Neural crest cell (in vitro differentiated cells): ENCODE data around the gene SAMD14. TPM values are rescaled to one million over a fixed set of nuclear protein-coding genes. Genes with fewer than 3 reads are reported as not detected.

Experiments used
- DNase-seq: peaks from one replicate; pipeline ENCODE4 v3.0.0; 2021; ENCODE audit warnings: low read depth, mixed read lengths, low spot score
- H3K27ac Mint-ChIP-seq: one replicate; pipeline ENCODE4 v1.8.0; 2021; ENCODE audit warnings: mild to moderate bottlenecking, mixed read lengths; ENCODE audit not compliant: unreplicated experiment
- H3K27me3 Mint-ChIP-seq: 2 replicates; pipeline ENCODE4 v1.8.0; 2021; ENCODE audit warnings: low read depth, mild to moderate bottlenecking, mixed read lengths
- H3K36me3 Mint-ChIP-seq: 2 replicates; pipeline ENCODE4 v1.8.0; 2021; ENCODE audit warnings: low read depth, mild to moderate bottlenecking, mixed read lengths
- H3K4me1 Mint-ChIP-seq: 2 replicates; pipeline ENCODE4 v1.8.0; 2021; ENCODE audit warnings: mixed read lengths
- H3K4me3 Mint-ChIP-seq: one replicate; pipeline ENCODE4 v1.8.0; 2021; ENCODE audit warnings: mild to moderate bottlenecking, mixed read lengths
- H3K9me3 Mint-ChIP-seq: 2 replicates; pipeline ENCODE4 v1.8.0; 2021; ENCODE audit warnings: mixed read lengths
- total RNA-seq: library from RNA; stranded (reverse); gene quantifications from 2 replicates; pipeline ENCODE4 v1.2.1, GENCODE V29; 2021
- TF ChIP-seq, protein P1 (sequence below): fragments of 200-600 bp; sonication (generic); conservative IDR thresholded peaks from 2 replicates; pipeline ENCODE4 v1.5.0; 2021; ENCODE audit warnings: antibody characterized with exemption, mild to moderate bottlenecking

The SAMD14 gene
- total RNA-seq, 1 donor from 2014 or later, result 28.7 TPM

DNA sequence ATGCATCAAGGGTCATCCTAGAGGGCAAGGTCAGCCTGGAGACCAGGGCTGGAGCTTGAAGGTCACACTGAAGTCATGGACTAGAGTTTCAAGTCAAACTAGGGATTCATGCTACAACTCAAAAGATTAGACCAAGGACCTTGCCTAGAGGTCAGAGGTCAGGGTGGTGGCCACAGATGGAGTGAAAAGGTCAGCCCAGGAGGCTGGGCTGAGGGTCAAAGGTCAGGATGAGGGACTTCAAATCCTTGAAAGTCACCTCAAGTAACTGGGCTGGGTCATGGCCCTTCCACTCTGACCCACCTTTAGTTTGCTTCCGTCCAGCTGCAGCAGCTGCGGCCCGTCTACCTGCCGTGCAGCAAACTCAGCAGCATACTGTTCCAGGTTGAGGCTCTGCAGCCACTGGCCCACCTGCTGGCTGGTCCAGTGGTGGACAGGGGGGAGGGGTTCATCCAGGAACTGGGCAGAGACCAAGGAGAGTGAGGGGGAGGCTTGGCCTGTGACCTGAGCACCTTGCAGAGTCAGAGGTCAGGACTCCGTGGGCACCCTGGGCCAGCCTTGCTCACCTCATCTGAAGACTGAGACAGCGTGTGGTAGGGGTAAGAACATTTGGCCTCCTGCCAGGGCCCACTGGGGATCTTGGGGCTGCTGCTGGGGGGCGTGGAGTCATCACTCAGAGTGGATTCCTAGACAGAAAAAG is 16.2 kb downstream of the SAMD14 start:
- H3K27me3 Mint-ChIP-seq, result peaks cover 12% of the 10 kb centered on the region
- DNase-seq, result no peak
- H3K27ac Mint-ChIP-seq, result no peak overlapping the region
- H3K4me3 Mint-ChIP-seq, result no peak overlapping the region
- peaks cover 33% of the 10 kb centered on the region for H3K4me1 Mint-ChIP-seq
- no peaks in the 10 kb centered on the region for H3K9me3 Mint-ChIP-seq
- TF ChIP-seq, protein P1, sequence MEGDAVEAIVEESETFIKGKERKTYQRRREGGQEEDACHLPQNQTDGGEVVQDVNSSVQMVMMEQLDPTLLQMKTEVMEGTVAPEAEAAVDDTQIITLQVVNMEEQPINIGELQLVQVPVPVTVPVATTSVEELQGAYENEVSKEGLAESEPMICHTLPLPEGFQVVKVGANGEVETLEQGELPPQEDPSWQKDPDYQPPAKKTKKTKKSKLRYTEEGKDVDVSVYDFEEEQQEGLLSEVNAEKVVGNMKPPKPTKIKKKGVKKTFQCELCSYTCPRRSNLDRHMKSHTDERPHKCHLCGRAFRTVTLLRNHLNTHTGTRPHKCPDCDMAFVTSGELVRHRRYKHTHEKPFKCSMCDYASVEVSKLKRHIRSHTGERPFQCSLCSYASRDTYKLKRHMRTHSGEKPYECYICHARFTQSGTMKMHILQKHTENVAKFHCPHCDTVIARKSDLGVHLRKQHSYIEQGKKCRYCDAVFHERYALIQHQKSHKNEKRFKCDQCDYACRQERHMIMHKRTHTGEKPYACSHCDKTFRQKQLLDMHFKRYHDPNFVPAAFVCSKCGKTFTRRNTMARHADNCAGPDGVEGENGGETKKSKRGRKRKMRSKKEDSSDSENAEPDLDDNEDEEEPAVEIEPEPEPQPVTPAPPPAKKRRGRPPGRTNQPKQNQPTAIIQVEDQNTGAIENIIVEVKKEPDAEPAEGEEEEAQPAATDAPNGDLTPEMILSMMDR, result no peak
- H3K36me3 Mint-ChIP-seq, result no peaks in the 10 kb centered on the region

DNA sequence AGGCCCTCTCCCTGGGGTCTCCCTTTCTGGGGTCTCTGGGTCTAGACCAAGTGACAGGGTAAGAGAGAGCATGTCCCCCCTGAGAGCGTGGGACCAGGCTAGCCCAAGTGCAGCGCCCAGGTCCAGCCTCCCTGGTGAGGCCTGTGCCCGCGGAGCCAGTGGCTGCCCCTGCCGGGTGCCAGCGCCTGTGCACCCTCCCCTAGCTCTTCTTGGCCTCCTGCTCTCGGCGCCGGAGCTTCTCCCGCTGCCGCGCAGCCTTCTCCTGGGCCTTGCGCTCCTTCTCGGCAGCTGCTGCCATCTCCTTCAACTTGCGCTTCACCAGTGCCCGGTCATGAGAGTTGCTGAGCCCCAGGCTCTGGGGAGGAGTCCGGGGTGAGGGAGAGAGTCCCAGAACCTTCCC is 17.3 kb downstream of the SAMD14 start:
- Mint-ChIP-seq H3K9me3 (no peaks in the 10 kb centered on the region), H3K27ac (no peak overlapping the region), H3K36me3 (no peaks in the 10 kb centered on the region), H3K4me1 (peaks cover 33% of the 10 kb centered on the region), H3K27me3 (peaks cover 7% of the 10 kb centered on the region), H3K4me3 (no peak overlapping the region)
- DNase-seq, result no peak
- TF ChIP-seq, protein P1, result no peak

DNA sequence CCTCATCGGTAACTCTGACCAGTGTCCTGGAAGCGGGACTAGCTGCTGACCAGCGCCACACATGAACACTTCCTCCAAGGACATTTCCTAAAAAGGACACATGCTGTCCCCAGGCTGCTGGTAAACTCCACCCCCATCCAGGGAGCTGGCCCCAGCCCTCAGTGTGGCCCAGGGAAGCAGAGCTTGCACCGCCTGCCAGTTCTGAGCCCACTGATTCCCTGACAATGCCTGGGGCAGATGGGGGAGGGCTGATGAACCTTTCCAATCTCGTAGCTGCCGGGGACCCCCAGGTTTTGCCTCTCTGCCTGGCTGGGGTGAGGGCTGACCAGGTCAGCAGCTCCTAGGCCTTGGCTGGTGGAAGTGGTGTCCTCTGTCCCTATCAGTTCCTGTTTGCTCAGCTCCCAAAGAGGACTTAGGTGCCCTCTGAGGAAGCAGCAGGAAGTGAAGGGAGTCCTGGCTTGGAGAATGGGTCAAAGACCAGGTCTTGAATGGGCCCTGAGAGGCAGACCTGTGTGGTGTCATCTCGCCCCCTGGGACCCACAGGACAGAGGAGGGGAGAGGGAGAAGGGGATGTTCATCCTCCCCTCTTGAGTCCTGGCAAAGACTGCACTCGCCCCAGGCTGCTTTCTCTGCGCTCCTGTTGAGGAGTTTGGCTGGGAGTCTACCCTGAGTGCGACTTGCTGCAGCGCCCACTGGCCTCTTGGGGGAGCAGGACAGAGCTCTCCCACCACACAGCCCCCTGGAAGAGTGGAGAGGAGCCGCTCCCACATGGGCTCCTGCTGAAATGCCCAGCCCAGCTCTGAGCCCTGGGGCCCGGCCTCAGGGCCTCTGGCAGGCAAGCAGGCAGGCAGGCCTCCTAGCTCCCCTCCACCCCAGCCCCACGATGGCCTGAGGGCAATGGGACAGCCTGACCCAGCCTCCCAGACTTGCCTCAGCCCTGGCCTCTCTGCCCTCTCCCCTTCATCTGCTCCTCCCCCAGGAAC is 18.0 kb downstream of the SAMD14 start:
- H3K27ac Mint-ChIP-seq, result peak overlapping the region; percentile 81

DNA sequence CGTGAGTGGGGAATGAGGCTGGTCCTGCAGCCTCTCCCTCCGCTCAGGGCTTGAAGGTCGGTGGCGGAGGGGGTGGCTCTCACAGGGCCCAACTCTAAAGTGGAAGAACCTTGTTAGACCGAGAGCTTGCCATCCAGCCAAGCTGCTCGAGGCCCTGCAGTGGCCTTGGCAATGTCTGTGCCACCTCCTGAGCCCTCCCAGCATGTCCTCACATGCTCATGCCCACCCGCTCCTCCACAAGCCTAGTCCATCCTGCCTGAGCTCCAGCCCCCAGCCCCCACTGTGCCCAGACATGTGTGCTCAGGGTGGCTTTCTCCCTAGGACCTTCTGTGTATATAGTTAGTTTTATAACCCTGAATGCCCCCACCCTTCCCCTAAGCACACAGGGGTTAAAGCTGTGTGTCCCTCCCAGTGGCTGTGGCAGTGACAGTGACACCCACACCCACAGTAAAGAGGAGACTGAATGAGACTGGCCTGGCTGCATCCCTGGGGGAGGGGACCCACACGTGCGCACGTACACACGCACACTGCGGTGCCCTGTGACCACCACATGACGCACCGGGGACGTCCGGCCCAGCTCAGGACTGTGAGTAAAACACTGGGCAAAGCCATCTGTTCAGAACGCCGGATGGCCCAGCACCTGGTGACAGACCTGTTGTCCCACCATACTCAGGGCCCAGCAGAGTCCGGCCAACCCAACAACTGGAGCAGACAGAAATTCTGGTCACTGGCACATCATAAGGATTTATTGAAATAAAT is 19.2 kb downstream of the SAMD14 start:
- Mint-ChIP-seq H3K9me3 (no peaks in the 10 kb centered on the region), H3K36me3 (no peaks in the 10 kb centered on the region), H3K27me3 (peaks cover 4% of the 10 kb centered on the region), H3K4me1 (peaks cover 32% of the 10 kb centered on the region), H3K27ac (peak overlapping the region; percentile 71), H3K4me3 (peak overlapping the region; percentile 56)
- DNase-seq, result no peak
- TF ChIP-seq, protein P1, result no peak

More for the DNA sequence above, 18.0 kb downstream of the SAMD14 start:
- Mint-ChIP-seq H3K9me3 (no peaks in the 10 kb centered on the region), H3K36me3 (no peaks in the 10 kb centered on the region), H3K27me3 (peaks cover 7% of the 10 kb centered on the region), H3K4me1 (peaks cover 31% of the 10 kb centered on the region), H3K4me3 (peak overlapping the region; percentile 49)
- TF ChIP-seq, protein P1, result no peak
- DNase-seq, result peak; percentile 32

DNA sequence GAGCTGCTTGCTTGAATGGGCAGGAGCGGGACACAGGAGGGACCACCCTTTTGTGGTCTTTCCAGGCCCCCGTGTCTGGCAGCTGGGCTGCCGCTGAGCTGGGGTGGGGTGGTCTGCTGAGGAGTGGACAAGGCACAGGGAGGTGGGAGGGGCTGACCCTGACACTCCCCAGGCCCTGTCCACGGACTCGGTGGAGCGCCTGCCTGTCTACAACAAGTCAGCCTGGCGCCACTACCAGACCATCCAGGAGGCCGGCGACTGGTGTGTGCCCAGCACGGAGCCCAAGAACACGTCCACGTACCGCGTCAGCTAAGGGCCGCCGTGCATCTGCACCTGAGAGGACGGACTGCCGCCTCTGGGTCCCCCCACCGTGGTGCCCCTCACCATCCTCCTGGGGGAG is 20.2 kb downstream of the SAMD14 start:
- H3K4me1 Mint-ChIP-seq, result peaks cover 30% of the 10 kb centered on the region
- no peak overlapping the region for H3K27ac Mint-ChIP-seq
- H3K36me3 Mint-ChIP-seq, result no peaks in the 10 kb centered on the region
- no peaks in the 10 kb centered on the region for H3K9me3 Mint-ChIP-seq
- TF ChIP-seq, protein P1, result no peak
- H3K4me3 Mint-ChIP-seq, result no peak overlapping the region
- no peak for DNase-seq
- peaks cover under 1% of the 10 kb centered on the region for H3K27me3 Mint-ChIP-seq
